ENCODE data around the gene CCSER2.
"Not testable (repeated sequence)": the region's sequence is repeated elsewhere in the genome, so short reads cannot be mapped to it uniquely, and the experiment has no call there.

CCSER2 gene

GRCh38 chr10:84317174-84317573 is 11.2 kb upstream of the CCSER2 start:
- no peak for DNase-seq

DNA sequence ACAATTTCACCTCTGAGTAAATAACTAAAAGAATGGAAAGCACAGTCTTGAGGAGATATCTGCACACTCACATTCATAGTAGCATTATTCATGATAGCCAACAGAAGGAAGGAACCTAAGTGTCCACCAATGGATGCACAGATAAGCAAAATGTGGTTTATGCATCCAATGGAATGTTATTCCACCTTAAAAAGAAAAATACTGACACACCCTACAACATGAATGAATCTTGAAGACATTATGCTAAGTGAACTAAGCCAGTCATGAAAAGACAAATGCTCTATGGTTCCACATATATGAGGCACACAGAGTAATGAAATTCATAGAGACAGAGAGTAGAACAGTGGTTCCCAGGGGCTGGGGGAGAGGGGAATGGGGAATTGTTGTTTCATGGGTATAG is 6.5 kb upstream of the CCSER2 start:
- no peak for DNase-seq

GRCh38 chr10:84323566-84323965 is 4.8 kb upstream of the CCSER2 start:
- DNase-seq, result not testable (repeated sequence)

GRCh38 chr10:84326995-84327394 is 1.4 kb upstream of the CCSER2 start:
- DNase-seq, result not testable (repeated sequence)

DNA sequence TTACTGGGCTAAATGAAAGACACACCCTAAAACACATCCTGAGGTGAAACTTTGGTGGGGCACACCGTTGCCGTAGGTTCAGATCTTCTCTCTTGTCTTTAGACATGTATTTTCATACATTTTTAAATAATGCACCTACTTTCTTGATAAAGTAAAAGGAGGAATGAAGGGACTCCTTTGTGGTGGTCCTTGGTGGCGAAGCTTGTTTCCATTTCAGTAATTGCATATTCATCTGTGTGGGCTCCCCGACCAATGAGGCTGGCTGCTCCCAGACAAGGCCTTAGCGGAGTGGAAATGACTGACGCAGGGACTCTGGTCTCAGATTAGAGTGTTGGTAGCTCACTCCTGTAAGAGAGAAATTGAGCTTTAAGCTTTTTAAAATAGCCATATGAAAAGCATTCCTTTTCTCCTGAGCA is 815 bp downstream of the CCSER2 start:
- peak; percentile 1 for DNase-seq

GRCh38 chr10:84329986-84330651 is 1.7 kb downstream of the CCSER2 start:
- no peak for DNase-seq

GRCh38 chr10:84331091-84331490 is 2.7 kb downstream of the CCSER2 start:
- DNase-seq, result no peak

DNA sequence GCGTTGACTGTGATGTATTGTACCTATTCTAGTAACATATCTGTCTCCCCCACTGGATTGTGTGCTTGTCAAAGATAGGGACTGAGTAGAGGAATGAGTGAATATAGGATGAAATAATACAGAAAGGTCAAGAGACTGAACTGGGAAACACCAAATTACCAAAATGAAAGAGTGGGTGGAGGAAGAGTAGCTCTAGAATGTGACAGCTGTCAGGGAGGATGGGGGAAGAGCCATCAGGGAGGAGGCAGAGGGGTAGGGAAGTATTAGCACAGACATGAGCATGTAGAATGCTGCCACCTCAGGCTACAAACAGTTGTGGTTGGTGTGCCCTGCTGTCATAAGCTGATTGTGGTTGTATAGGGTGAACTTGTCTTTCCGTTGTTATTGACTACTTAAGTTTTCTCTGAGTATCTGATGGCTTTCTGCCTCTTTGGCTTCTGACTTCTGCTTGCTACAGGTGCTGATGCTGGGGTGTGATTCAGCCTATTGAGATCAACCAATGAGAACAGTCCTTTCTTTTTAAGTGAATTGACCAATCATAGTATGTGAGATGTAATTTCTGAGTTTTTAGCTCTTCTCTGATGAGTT is 5.6 kb downstream of the CCSER2 start:
- no peak for DNase-seq

- no peak for DNase-seq
Observed at GRCh38 chr10:84334811-84335210, 6.4 kb downstream of the CCSER2 start.

DNA sequence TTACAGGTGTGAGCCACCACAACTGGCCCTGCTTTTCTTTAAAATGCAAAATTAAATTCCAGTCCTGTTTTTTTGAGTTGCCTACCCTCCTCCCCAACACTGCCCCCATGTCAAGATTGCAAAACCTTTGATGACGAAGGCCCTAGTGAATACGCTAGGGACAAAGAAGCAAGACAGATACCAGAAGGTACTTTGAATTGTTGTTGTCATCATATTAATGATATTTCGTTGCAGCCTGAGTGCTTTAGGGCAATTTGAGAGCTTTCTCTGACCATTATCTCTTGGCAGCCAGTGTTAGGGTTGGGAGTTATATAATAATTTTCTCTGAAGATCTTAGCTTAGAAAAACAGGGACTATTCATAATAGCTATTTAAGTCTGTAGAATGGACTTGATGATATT is 7.1 kb downstream of the CCSER2 start:
- no peak for DNase-seq

DNA sequence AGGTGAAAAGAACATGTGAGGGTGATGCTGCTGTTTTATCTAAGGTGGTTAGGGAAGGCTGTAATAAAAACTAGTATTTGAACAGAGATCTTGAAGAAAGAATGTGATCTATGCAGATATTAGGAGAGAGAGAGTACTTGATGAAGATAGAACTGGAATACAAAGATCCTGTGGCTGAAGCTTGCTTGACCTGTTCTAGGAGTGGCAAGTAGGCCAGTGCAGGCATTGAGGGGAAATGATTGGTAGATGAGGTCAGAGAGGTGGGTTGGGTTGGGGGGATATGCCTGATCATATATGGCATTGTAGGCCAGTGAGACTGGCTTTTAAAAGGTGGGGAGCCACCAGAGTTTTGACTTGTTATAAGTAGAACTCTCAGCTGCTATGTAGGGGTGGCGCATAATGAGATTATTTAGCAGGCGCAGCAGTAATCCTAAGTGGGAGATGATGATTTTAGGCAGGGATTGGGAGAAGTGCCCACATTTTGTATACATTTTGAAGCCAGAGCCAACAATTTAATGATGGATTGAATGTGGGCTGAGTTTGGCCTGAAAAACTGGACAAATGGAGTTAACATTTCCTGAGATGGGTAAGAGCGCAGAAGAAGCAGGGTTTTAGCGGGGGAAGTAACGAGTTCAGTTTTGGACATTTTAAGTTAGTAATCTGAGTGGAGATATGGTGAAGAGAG is 8.2 kb downstream of the CCSER2 start:
- no peak for DNase-seq

DNA sequence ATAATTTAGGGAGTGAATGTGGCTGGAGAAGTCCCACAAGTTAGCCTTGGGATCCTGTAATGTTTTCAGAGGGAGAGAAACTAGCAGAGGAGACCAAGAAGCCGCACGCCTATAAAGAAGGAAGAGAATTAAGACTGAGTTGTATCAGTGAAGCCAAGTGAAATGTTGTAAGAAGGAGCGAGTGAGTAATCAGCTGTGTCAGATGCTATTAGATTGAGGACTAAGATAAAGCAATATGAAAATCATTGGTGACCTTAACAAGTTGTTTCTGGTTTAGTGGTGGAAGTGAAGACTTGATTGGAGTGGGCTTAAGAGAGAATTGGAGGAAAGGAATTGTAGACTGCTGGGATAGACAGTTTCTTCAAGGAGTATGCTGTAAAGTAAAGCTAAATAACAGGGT is 8.8 kb downstream of the CCSER2 start:
- no peak for DNase-seq

GRCh38 chr10:84339025-84339424 is 10.6 kb downstream of the CCSER2 start:
- no peak for DNase-seq

GRCh38 chr10:84340187-84340586 is 11.8 kb downstream of the CCSER2 start:
- peak; percentile 3 for DNase-seq

DNA sequence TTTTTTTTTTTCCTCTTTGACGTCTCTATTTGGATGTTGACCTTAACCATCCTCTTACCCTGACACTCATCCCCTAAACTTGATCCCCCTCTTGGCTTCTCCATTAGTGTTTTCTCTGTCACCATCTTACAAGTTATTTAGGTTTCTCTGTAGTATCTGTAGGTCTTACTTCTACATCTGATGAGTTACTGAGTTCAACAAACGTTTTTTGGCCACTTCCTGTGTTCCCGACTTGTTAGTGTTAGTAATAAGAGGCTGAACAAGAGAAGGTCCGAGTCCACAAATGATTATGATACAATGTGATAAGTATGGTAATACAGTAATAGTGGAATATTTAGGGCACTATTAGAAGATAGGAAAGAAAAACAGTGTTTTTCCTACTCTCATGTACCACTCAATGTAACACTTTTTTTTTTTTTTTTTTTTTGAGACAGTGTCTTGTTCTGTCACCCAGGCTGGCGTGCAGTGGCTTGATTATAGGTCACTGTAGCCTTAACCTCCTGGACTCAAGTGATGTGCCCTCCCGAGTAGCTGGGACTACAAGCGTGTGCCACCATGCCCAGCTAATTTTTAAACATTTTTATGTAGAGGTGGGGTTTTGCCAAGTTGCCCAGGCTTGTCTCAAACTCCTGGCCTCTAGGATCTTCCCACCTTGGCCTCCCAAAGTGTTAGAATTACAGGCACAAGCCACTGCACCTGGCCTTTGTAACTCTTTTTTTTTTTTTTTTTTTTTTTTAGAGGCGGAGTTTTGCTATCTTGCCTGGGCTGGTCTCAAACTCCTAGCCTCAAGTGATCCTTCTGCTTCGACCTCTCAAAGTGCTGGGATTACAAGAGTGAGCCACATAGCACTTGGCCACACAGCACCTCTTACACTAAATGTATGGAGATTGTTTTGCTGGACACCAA is 12.5 kb downstream of the CCSER2 start:
- DNase-seq, result no peak

DNA sequence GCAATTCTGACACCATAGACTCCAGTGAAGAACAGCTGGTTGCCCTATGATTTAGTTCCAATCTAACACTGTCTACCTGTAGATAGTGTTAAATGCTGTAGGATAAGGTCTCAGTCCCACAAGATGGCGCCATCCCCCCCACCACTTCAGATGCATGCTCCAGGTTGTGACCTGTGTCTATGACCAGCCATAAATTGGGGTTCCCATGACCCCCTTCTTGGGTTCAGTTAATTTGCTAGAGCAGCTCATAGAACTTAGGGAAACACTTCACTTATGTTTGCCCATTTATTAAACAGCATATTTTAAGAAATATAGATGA is 13.1 kb downstream of the CCSER2 start:
- no peak for DNase-seq

DNA sequence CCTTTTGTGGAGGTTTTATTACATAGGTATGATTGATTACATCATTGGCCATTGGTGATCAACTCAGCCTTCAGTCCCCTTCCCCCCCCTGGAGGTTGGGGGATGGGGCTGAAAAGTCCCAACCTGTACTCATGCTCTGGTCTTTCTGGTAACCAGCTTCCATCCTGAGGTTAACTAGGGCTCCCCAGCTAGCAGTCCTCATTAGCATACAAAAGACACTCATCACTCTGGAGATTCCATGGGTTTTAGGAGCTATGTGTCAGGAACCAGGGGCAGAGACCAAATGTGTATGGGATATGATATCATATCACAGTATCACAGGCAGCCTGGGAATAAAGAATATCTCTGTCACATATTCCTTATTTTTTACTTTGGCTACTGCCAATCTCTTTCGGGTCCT is 13.6 kb downstream of the CCSER2 start:
- no peak for DNase-seq

- DNase-seq, result no peak
Observed at GRCh38 chr10:84342584-84342983, 14.2 kb downstream of the CCSER2 start.

DNA sequence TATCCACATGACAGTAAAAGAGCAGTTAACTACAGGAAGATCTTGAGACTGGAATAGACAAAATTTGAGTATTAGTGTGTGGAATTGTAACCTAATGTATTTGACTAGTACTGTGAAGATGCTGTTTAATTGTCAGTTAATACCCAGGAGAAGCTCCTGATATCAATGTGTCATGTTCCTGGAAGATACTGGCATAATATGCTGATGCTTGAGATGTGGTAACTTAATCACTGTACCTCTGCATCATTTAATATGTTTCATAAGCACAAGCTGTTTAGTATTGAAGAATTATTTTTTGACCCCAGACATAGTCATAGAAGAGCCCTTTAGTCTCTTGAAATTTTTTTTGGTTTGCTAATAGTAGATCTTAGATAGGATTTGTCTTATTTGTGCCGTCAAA is 15.4 kb downstream of the CCSER2 start:
- DNase-seq, result no peak

GRCh38 chr10:84344526-84344925 is 16.1 kb downstream of the CCSER2 start:
- no peak for DNase-seq

GRCh38 chr10:84347575-84348002 is 19.2 kb downstream of the CCSER2 start:
- not testable (repeated sequence) for DNase-seq

GRCh38 chr10:84348447-84348846 is 20.1 kb downstream of the CCSER2 start:
- DNase-seq, result no peak

- DNase-seq, result no peak
Observed at GRCh38 chr10:84348860-84349259, 20.5 kb downstream of the CCSER2 start.

All from NCI-H1092 treated with DMSO at 0.1 percent for 48 hours (cell line).